Bronchial epithelial cell (primary cell): ENCODE measurements around the gene FASLG. TPM values are rescaled to one million over a fixed set of nuclear protein-coding genes. Genes with fewer than 3 reads are reported as not detected.
A peak's percentile ranks its signal among the peaks of the same experiment; 100 is the strongest.

Experiments used
- DNase-seq: peaks from one replicate; pipeline ENCODE4 v3.0.0-alpha.2; 2010; ENCODE audit warnings: low read depth
- FAIRE-seq: peaks from 2 replicates; lab custom pipeline; 2011; peaks lifted over from hg19 to GRCh38; lab: Jason Lieb, UNC
- H3K27me3 ChIP-seq: 2 replicates; pipeline ENCODE4 v1.5.1; 2011; ENCODE audit warnings: low read length; ENCODE audit not compliant: control insufficient read depth, insufficient read depth
- H3K36me3 ChIP-seq: 2 replicates; pipeline ENCODE4 v1.5.1; 2011; ENCODE audit warnings: low read length; ENCODE audit not compliant: control insufficient read depth, insufficient read depth
- H3K4me3 ChIP-seq: 2 replicates; pipeline ENCODE4 v1.5.1; 2011; ENCODE audit warnings: mild to moderate bottlenecking, low read depth, low read length, control low read depth
- CTCF ChIP-seq: IDR thresholded peaks from 2 replicates; pipeline ENCODE4 v1.5.1; 2011; ENCODE audit warnings: mild to moderate bottlenecking, moderate library complexity, low read length, control low read depth, inconsistent platforms; ENCODE audit not compliant: insufficient read depth, severe bottlenecking
- total RNA-seq: library from RNA; depleted of rRNA; stranded (reverse); fragments of >200 nt; gene quantifications from 2 replicates; pipeline ENCODE4 v1.2.1, GENCODE V29; 2014

Gene FASLG
- total RNA-seq, 1 donor from 2014 or later, result not detected

GRCh38 chr1:172662464-172663109 is 3.7 kb downstream of the FASLG start:
- Histone ChIP-seq H3K4me3 (no peak overlapping the region), H3K36me3 (no peaks in the 10 kb centered on the region), H3K27me3 (no peaks in the 10 kb centered on the region)
- DNase-seq (peak; percentile 68), FAIRE-seq (no peak)
- no peak for TF ChIP-seq CTCF

GRCh38 chr1:172663732-172664131 is 4.8 kb downstream of the FASLG start:
- no peak for TF ChIP-seq CTCF
- Histone ChIP-seq H3K4me3 (no peak overlapping the region), H3K36me3 (no peaks in the 10 kb centered on the region), H3K27me3 (no peaks in the 10 kb centered on the region)
- DNase-seq, result peak; percentile 61
- FAIRE-seq, result peak; percentile 70

GRCh38 chr1:172668097-172668496 is 9.2 kb downstream of the FASLG start:
- DNase-seq (no peak), FAIRE-seq (no peak)
- no peak for TF ChIP-seq CTCF

GRCh38 chr1:172669011-172669410 is 10.1 kb downstream of the FASLG start:
- H3K36me3 ChIP-seq, result no peaks in the 10 kb centered on the region
- FAIRE-seq, result no peak
- no peak for DNase-seq
- TF ChIP-seq CTCF, result no peak
- no peaks in the 10 kb centered on the region for H3K27me3 ChIP-seq
- H3K4me3 ChIP-seq, result no peak overlapping the region

More at GRCh38 chr1:172668097-172668496, 9.2 kb downstream of the FASLG start:
- Histone ChIP-seq H3K36me3 (no peaks in the 10 kb centered on the region), H3K27me3 (no peaks in the 10 kb centered on the region), H3K4me3 (no peak overlapping the region)

- Histone ChIP-seq H3K27me3 (no peaks in the 10 kb centered on the region), H3K36me3 (no peaks in the 10 kb centered on the region), H3K4me3 (no peak overlapping the region)
- FAIRE-seq, result no peak
- no peak for DNase-seq
- TF ChIP-seq CTCF, result no peak
Observed at GRCh38 chr1:172670316-172670715, 11.4 kb downstream of the FASLG start.

- DNase-seq (no peak), FAIRE-seq (no peak)
- no peak for TF ChIP-seq CTCF
- H3K4me3 ChIP-seq, result no peak overlapping the region
- no peaks in the 10 kb centered on the region for H3K27me3 ChIP-seq
- H3K36me3 ChIP-seq, result no peaks in the 10 kb centered on the region
Observed at GRCh38 chr1:172670791-172671190, 11.9 kb downstream of the FASLG start.
